ENCODE measurements around the gene AMOTL1. TPM values are rescaled to one million over a fixed set of nuclear protein-coding genes. Genes with fewer than 3 reads are reported as not detected.

Gene AMOTL1
- polyA plus RNA-seq, 1 of the 3 experiments (the other 2 are of a cell fraction), result 10.7 TPM

GRCh38 chr11:94856443-94856842 lies 88.3 kb downstream of the AMOTL1 start:
- Histone ChIP-seq H3K9me2 (no peaks in the 10 kb centered on the region), H4K20me1 (ENCODE audit: insufficient read depth) (no peaks in the 10 kb centered on the region), H3K4me2 (no peak overlapping the region), H3K9ac (no peak overlapping the region), H3K4me1 (ENCODE audit: control insufficient read depth in 1 of 2, insufficient read depth in 2 of 2, low read depth in 1 of 2, low read length in 1 of 2) (peaks cover 0 to 5% of the 10 kb centered on the region in 2 experiments; a peak in 1 of 4 replicates), H3K27me3 (ENCODE audit: insufficient read depth) (no peaks in the 10 kb centered on the region), H3F3A (replicated peaks; ENCODE audit: insufficient read depth) (no peaks in the 10 kb centered on the region), H3K36me3 (replicated peaks in 1 of 2; ENCODE audit: control insufficient read depth in 1 of 2, insufficient read depth in 2 of 2, low read length in 1 of 2) (peaks cover 46 to 87% of the 10 kb centered on the region in 2 experiments), H3K9me3 (no peaks in the 10 kb centered on the region), H3K79me2 (ENCODE audit: insufficient read depth) (no peaks in the 10 kb centered on the region), H3K4me3 (ENCODE audit: low read depth in 2 of 2, low read length in 1 of 2) (no peak overlapping the region), H2AFZ (ENCODE audit: low read depth) (no peak overlapping the region), H3K27ac (ENCODE audit: low read depth in 2 of 2, low read length in 1 of 2) (no peak overlapping the region)
- WGBS (ENCODE audit: low lambda C conversion rate), result 98% methylated on average over 5 of the region's 6 CpGs
- ChIA-PET CTCF (no interaction called here), POLR2A (no interaction called here)
- no peak for DNase-seq
- TF ChIP-seq RXRA (IDR thresholded peaks at IDR 0.05; ENCODE audit: borderline replicate concordance, low read depth) (no peak), NFIC (IDR thresholded peaks at IDR 0.05; ENCODE audit: borderline replicate concordance) (no peak), TAF1 (IDR thresholded peaks at IDR 0.05; ENCODE audit: borderline replicate concordance, low read depth, low read length) (no peak), RAD21 (IDR thresholded peaks at IDR 0.05; ENCODE audit: low read length) (no peak), TCF12 (IDR thresholded peaks at IDR 0.05) (no peak), PBX3 (IDR thresholded peaks at IDR 0.05) (no peak), SMC3 (IDR thresholded peaks at IDR 0.05; ENCODE audit: low read depth, low read length) (no peak), CHD2 (IDR thresholded peaks at IDR 0.05; ENCODE audit: low read length, partially characterized antibody) (no peak), MXI1 (IDR thresholded peaks at IDR 0.05; ENCODE audit: low read depth, low read length) (no peak)

DNA sequence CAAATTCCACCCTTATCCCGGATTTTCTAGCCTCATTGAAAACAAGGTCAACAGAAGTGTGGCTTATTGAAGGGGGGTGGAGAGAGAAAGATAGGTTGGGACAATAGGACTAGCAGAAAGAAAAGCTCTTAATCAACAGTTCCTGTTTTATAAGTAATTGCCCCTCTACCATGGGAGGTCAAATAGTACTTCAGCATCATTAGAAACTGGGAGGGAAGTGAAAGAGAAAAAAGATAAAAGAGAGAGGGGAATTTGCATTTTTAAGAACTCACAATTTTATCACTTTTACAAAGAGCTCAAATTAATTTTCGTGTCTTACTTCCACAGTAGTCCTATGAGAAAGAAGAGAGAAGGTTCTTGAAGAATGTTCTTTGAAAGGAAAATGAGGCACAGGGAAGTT lies 89.2 kb downstream of the AMOTL1 start:
- Histone ChIP-seq H3F3A (replicated peaks; ENCODE audit: insufficient read depth) (no peaks in the 10 kb centered on the region), H3K4me3 (ENCODE audit: low read depth in 2 of 2, low read length in 1 of 2) (no peak overlapping the region), H3K9me3 (no peaks in the 10 kb centered on the region), H3K27ac (ENCODE audit: low read depth in 2 of 2, low read length in 1 of 2) (no peak overlapping the region; a peak in 1 of 4 replicates), H3K9me2 (no peaks in the 10 kb centered on the region), H3K4me2 (no peak overlapping the region), H2AFZ (ENCODE audit: low read depth) (no peak overlapping the region), H3K4me1 (ENCODE audit: control insufficient read depth in 1 of 2, insufficient read depth in 2 of 2, low read depth in 1 of 2, low read length in 1 of 2) (peaks cover 0 to 5% of the 10 kb centered on the region in 2 experiments; a peak in 1 of 4 replicates), H4K20me1 (ENCODE audit: insufficient read depth) (no peaks in the 10 kb centered on the region), H3K27me3 (ENCODE audit: insufficient read depth) (no peaks in the 10 kb centered on the region), H3K36me3 (replicated peaks in 1 of 2; ENCODE audit: control insufficient read depth in 1 of 2, insufficient read depth in 2 of 2, low read length in 1 of 2) (peaks cover 39 to 88% of the 10 kb centered on the region in 2 experiments), H3K79me2 (ENCODE audit: insufficient read depth) (no peaks in the 10 kb centered on the region), H3K9ac (no peak overlapping the region)
- ChIA-PET CTCF (interaction anchor here (0.6 to 3.2 kb wide), 4 partner anchors 15 to 234 kb away, joined by 3 to 12 read pairs (median 4); no protein-coding TSS in a partner anchor), POLR2A (interaction anchor here (0.8 kb wide), 1 partner anchor 234 kb away, joined by 3 read pairs; no protein-coding TSS in a partner anchor)
- WGBS (ENCODE audit: low lambda C conversion rate), result 100% methylated on average over 2 of the region's 2 CpGs
- DNase-seq, result no peak
- TF ChIP-seq SMC3 (IDR thresholded peaks at IDR 0.05; ENCODE audit: low read depth, low read length), result no peak
- no peak for TF ChIP-seq NRF1 (IDR thresholded peaks at IDR 0.05; ENCODE audit: low read depth, low read length)
- TF ChIP-seq, protein P1, sequence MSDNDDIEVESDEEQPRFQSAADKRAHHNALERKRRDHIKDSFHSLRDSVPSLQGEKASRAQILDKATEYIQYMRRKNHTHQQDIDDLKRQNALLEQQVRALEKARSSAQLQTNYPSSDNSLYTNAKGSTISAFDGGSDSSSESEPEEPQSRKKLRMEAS (IDR thresholded peaks at IDR 0.05; ENCODE audit: low read depth), result no peak
- TF ChIP-seq TEAD4 (IDR thresholded peaks at IDR 0.05; ENCODE audit: borderline replicate concordance, insufficient read depth), result no peak
- TF ChIP-seq MXI1 (IDR thresholded peaks at IDR 0.05; ENCODE audit: low read depth, low read length), result no peak
- no peak for TF ChIP-seq EZH2phosphoT487 (IDR thresholded peaks at IDR 0.05; ENCODE audit: borderline replicate concordance, low read depth)
- TF ChIP-seq SIN3A (IDR thresholded peaks at IDR 0.05; ENCODE audit: borderline replicate concordance, low read depth, low read length), result no peak
- TF ChIP-seq JUND (IDR thresholded peaks at IDR 0.05), result no peak
- TF ChIP-seq, protein P2, sequence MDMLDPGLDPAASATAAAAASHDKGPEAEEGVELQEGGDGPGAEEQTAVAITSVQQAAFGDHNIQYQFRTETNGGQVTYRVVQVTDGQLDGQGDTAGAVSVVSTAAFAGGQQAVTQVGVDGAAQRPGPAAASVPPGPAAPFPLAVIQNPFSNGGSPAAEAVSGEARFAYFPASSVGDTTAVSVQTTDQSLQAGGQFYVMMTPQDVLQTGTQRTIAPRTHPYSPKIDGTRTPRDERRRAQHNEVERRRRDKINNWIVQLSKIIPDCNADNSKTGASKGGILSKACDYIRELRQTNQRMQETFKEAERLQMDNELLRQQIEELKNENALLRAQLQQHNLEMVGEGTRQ (IDR thresholded peaks at IDR 0.05; ENCODE audit: borderline replicate concordance, low read depth, low read length), result no peak
- no peak for TF ChIP-seq YY1 (IDR thresholded peaks at IDR 0.05; ENCODE audit: low read depth)
- TF ChIP-seq GATA2 (CRISPR knock-in tag; IDR thresholded peaks at IDR 0.05), result no peak
- TF ChIP-seq TAF1 (IDR thresholded peaks at IDR 0.05; ENCODE audit: borderline replicate concordance, low read depth, low read length), result no peak
- no peak for TF ChIP-seq CTCF (IDR thresholded peaks at IDR 0.05)
- no peak for TF ChIP-seq TCF12 (IDR thresholded peaks at IDR 0.05)
- TF ChIP-seq RFX5 (IDR thresholded peaks at IDR 0.05; ENCODE audit: low read length), result no peak
- no peak for TF ChIP-seq RXRA (IDR thresholded peaks at IDR 0.05; ENCODE audit: borderline replicate concordance, low read depth)
- no peak for TF ChIP-seq EP300 (IDR thresholded peaks at IDR 0.05; ENCODE audit: borderline replicate concordance in 1 of 2, low read depth in 1 of 2, low read length in 1 of 2)
- no peak for TF ChIP-seq GABPA (IDR thresholded peaks at IDR 0.05; ENCODE audit: low read depth)
- no peak for TF ChIP-seq PBX3 (IDR thresholded peaks at IDR 0.05)
